Daoy (cell line): ENCODE measurements around the gene UROC1. TPM values are rescaled to one million over a fixed set of nuclear protein-coding genes. Genes with fewer than 3 reads are reported as not detected.

Experiments used
- DNase-seq: peaks from one replicate; pipeline ENCODE4 v3.0.0-alpha.2; 2015; ENCODE audit warnings: low read depth
- total RNA-seq: library from RNA; depleted of rRNA; stranded (reverse); fragments of >200 nt; shearing (Covaris generic); gene quantifications from 2 replicates; pipeline ENCODE4 v1.2.3, GENCODE V29; 2014

Gene UROC1
- total RNA-seq, 1 experiment from 2014 or later = not detected

- no peak for DNase-seq
These were observed 1.2 kb downstream of the UROC1 start for GRCh38 chr3:126516152-126516935.

GRCh38 chr3:126515066-126515706 lies 2.4 kb downstream of the UROC1 start:
- DNase-seq = no peak

DNA sequence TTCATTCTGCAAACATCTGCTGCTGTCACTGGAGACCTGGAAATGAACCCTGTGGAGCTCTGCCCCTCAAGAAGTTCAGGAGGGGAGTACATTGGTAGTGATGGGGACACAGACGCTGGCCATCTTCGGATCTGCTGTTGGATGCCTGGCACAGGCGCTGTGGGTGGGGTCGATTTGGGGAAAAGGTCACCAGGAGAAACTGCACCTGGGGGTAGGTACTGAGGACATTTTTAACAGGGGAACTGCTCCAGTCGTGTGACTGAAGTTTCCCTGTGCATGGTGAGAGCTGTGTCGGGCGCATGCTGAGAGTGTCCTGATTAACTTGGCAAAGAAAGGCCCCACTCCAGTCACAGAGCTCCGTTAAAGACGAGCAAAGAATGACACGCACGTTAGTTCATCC lies 3.4 kb downstream of the UROC1 start:
- no peak for DNase-seq

- no peak for DNase-seq
These were observed 4.5 kb downstream of the UROC1 start for GRCh38 chr3:126512916-126513650.

- no peak for DNase-seq
These were observed 5.5 kb downstream of the UROC1 start for GRCh38 chr3:126512026-126512425.

DNA sequence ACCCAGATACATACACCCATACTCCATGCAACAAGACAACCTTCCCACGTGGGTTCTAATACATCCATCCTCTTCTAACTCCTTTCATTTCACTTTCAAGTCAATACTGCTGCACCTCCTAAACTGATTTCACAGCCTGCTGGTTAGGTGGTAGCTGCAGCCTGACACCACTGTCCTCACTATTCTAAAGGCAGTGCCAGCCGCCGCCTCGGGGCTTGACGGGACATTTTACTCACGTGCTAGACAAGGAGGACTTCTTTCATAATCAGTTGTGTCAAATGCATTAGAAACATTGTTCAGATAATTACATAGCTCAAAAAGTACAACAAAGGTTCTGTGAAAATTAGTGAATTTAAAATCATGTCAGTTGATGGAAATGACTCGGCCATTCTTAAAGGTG lies 6.3 kb downstream of the UROC1 start:
- no peak for DNase-seq

DNA sequence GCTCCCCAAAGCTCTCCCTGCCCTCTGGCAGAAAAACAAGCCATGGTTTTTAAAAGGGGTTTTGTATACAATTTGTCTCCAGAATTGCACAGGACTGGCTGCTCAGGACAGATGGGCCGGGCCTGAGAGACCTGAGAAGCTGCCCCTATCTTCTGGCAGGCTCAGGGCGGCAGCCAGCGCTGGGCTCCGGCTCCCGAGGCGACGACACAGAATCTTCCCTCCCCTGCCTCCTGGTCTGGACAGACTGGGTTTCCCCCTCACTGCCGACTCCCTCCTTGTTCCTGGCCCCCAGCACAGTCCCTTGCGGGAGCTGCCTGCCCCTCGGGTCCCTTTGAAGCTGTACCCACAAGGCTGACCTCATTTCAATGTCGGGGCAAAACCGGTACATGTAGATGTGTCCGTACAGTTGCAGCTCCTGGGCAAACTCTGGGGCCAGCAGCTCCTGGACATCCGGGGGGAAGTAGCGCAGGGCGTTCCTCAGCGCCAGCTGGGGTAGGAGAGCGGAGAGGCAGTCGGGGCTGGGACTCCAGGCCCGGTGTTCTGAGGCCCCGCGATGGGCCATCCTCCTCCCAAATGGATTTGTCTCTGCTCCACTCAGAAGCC lies 7.2 kb downstream of the UROC1 start:
- no peak for DNase-seq

DNA sequence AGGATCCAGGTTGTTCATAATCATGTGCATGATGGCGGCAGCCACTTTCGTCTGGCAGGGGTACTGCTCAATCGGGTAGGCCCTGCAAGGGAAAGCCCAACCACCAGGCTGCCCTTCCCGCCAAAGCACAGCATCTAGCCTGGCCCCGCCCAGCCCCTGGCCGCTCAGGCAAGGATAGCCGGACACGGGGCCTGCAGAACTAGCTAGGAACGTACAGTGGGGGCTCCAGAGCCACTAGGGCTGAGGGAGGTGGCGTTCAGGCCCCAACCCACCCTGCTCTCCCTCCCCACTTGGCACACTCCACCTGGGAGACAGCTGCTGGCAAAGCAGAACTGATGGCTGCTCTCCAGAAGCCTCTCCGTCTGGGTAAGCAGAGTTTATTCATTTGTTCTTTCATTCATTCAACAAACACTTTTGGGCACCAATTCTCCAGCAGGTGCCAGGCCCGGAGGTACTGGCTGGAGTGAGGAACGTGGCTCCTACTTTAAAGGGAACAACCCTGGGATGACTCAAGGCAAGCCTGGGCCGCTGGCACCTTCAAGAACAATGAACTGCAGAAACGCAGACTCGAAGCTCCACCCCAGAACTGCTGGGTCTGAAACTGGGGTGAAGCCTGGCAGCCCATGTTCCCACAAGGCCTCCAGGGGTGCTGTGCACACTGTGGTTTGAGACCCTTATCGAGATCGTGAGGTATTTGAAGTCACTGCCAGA lies 7.8 kb downstream of the UROC1 start:
- no peak for DNase-seq

DNA sequence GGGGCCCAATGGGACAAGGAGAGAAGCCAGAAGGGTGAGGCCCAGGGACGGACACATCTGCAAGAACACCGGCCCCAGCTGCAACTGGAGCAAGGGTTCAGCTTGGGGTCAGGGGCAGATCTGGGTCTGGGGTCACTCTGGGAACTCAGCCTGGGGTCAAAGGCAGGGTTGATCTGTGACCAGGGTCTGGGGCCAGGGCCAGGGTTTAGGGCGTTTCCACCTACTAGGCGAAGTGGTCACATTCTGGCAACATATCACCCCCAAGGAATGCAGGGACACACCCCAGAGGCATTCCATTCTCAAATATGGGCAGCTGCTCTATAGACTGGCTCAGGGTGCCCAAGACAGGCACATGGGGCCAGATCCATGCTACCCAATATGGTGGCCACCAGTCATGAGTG lies 9.0 kb downstream of the UROC1 start:
- peak; percentile 54 for DNase-seq

DNA sequence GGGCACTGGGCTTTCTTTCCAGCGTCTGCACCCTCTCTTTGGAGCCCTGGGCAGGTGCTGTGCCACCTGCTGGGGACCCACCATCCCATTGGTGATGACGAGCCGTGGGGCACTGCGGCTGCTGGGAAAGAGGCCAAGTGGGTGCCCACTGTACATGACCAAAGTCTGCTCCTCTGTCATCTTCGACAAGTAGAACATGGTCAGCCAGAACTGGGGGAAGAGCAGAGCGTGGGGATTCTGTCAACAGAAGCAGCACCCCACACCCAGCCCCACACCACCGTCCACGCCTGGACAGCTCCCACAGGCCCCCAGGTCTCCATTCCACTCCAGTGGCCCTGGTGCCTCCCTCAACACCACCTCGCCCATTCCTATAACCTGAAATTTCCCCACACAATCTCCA lies 9.7 kb downstream of the UROC1 start:
- no peak for DNase-seq

GRCh38 chr3:126503701-126504100 lies 13.9 kb downstream of the UROC1 start:
- DNase-seq = no peak

DNA sequence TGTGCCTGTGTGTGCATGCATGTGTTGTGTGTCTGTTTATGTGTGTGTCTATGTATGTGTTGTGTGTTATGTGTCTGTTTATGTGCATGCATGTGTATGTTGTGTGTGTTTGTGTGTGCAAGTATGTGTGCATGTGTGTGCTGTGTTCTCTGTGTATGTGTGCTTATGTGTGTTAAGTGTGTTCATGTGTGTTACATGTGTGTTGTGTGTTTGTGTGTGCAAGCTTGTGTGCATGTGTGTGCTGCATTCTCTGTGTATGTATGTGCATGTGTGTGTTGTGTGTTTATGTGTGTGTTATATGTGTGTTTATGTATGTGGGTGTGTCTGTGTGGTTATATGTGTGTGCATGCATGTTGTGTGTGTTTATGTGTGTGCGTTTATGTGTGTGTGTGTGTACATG lies 14.9 kb downstream of the UROC1 start:
- DNase-seq = no peak

GRCh38 chr3:126501736-126502135 lies 15.8 kb downstream of the UROC1 start:
- no peak for DNase-seq

DNA sequence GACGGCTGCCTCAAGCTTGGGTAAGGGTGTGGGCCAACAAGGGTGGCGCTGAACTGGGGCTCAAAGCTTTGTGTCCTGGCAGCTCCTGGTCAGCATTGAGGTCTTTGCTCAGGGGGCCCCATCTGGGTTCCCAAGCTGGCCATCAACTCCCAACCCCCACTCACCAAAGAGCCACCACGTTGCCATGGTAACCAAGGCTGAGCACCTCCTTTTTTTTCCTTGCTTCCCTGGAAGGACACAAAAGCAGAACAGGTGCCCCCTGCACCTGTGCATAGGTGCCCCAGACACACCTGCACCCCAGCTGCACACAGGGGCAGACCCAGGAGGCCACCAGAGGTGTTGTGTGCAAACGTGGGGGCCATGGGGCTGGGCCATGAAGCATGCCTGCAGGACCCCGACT lies 16.5 kb downstream of the UROC1 start:
- DNase-seq = no peak

GRCh38 chr3:126500016-126500415 lies 17.6 kb downstream of the UROC1 start:
- no peak for DNase-seq

GRCh38 chr3:126499401-126499800 lies 18.2 kb downstream of the UROC1 start:
- DNase-seq = no peak

GRCh38 chr3:126498929-126499328 lies 18.6 kb downstream of the UROC1 start:
- no peak for DNase-seq

GRCh38 chr3:126498461-126498860 lies 19.1 kb downstream of the UROC1 start:
- DNase-seq = no peak

- DNase-seq = no peak
These were observed 19.6 kb downstream of the UROC1 start for GRCh38 chr3:126497956-126498355.

DNA sequence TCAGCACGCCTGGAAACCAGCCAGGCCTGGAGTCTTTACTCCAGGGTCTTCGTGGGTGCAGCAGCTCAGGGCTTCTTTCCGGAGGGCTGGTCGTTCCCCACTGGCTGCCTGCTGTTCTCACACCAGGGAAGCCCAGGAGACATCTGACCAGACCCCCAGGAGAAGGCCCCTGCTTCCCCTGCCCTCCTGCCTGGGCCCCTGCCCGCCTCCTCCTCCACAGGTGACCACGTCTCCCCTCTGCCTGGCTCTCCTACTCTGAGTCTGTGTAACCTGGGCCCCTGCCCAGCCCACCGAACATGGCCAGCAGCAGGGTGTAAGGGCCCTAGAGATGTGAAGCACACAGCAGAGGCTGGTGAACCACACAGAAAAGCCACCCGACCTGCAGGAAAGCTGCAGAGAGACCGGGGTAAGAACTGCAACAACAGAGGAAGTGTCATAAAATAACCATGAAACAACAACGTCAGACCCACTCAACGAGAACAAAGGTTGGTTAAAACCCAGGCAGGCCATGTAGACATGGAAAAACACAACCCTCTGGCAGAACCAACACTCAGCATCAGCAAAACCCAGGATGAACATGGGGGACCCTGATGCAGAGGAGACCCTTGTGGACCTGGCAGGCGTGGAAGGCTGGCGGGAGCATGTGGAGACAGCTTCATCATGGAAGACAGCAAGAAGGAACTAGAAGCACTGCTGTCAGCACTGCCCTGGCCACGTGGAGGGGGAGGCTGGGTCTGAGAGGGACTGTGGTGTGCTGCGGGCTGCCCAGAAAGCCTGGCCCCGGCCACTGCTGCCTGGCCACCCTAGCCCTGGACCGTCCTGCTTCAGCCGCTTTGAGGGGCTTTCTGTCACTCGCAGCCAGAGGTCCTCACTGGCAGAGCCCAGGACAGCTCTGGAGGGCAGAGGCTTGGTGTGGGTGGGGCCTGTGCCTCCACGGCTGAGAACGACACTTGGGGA lies 20.4 kb downstream of the UROC1 start:
- DNase-seq = no peak

DNA sequence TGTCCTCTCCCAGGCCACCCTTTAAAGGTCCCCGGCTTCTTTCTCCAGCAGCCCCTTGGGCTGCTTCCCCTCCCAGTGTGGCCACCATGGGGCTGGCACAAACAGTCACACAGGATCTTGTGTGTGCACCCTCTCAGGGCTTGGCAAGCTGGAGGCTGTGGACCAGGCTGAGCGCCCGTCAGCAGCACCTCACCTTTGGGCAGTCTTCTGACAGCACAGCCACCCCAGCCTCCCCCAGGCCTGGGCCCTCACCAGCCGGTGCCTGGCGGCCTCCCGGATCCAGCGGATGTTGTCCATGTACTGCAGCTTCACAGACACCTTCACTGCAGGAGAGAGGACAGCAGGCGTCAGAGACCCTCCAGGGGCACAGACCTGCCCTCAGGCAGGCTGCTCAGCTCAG lies 21.8 kb downstream of the UROC1 start:
- DNase-seq = no peak
